ENCODE measurements around the gene SFPQ.
A peak's percentile ranks its signal among the peaks of the same experiment; 100 is the strongest.

Gene SFPQ

GRCh38 chr1:35178874-35179380, 14.0 kb downstream of the SFPQ start:
- DNase-seq (ENCODE audit: insufficient read length, low spot score) (no peak), FAIRE-seq (no peak)

DNA sequence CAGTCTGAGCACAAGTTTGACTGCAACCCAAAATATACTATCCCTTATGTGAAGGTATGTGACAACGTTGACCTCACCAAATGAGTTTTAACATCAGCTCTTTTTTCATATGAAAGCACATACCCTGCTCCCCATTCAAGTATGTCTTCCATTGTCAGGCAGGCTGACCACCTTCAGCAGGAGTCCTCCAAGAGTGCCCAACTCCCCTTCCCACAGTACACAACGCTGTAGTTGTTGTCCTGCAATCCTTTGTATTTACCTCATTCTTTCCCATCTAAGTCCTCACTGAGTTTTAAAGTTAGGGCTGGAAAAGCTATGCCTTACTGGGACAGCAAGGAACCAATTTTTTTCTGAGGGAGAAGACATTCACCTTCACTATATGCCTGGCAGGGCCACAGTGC, 14.7 kb downstream of the SFPQ start:
- TF ChIP-seq POLR2AphosphoS5 (IDR thresholded peaks at IDR 0.05; ENCODE audit: low read depth, low read length) (peak; percentile 91), POLR2A (IDR thresholded peaks at IDR 0.05; ENCODE audit: low read depth, low read length) (peak; percentile 81), PAX5 (IDR thresholded peaks at IDR 0.05; ENCODE audit: insufficient read depth, low read length, severe bottlenecking) (no peak), POU2F2 (IDR thresholded peaks at IDR 0.05; ENCODE audit: low read depth, low read length) (0 out of 2 replicates have a peak, but pooled peaks have one; percentile 43)
- DNase-seq (ENCODE audit: insufficient read length, low spot score), result no peak
- no peak for FAIRE-seq

More at GRCh38 chr1:35178874-35179380, 14.0 kb downstream of the SFPQ start:
- TF ChIP-seq POLR2AphosphoS5 (IDR thresholded peaks at IDR 0.05; ENCODE audit: low read depth, low read length), result peak; percentile 69; the same call in 1 of the 2 replicates
- no peak for TF ChIP-seq POLR2A (IDR thresholded peaks at IDR 0.05; ENCODE audit: low read depth, low read length)

- no peak for FAIRE-seq
Measured at GRCh38 chr1:35177237-35177786, 15.6 kb downstream of the SFPQ start.

GRCh38 chr1:35175602-35176001, 17.3 kb downstream of the SFPQ start:
- DNase-seq (ENCODE audit: insufficient read length, low spot score) (no peak), FAIRE-seq (no peak)
- TF ChIP-seq PAX5 (IDR thresholded peaks at IDR 0.05; ENCODE audit: insufficient read depth, low read length, severe bottlenecking) (no peak), POLR2AphosphoS5 (IDR thresholded peaks at IDR 0.05; ENCODE audit: low read depth, low read length) (no peak; the same call in 1 of the 2 replicates), POLR2A (IDR thresholded peaks at IDR 0.05; ENCODE audit: low read depth, low read length) (no peak), POU2F2 (IDR thresholded peaks at IDR 0.05; ENCODE audit: low read depth, low read length) (no peak), TAF1 (IDR thresholded peaks at IDR 0.05; ENCODE audit: low read depth, low read length) (no peak), SPI1 (IDR thresholded peaks at IDR 0.05; ENCODE audit: low read depth, low read length) (no peak)

More at GRCh38 chr1:35177237-35177786, 15.6 kb downstream of the SFPQ start:
- DNase-seq (ENCODE audit: insufficient read length, low spot score), result no peak
- TF ChIP-seq PAX5 (IDR thresholded peaks at IDR 0.05; ENCODE audit: insufficient read depth, low read length, severe bottlenecking) (no peak), POLR2AphosphoS5 (IDR thresholded peaks at IDR 0.05; ENCODE audit: low read depth, low read length) (peak; percentile 88), SPI1 (IDR thresholded peaks at IDR 0.05; ENCODE audit: low read depth, low read length) (no peak), POLR2A (IDR thresholded peaks at IDR 0.05; ENCODE audit: low read depth, low read length) (peak; percentile 73)

- no peak for FAIRE-seq
- DNase-seq (ENCODE audit: insufficient read length, low spot score), result no peak
- peak; percentile 68 for TF ChIP-seq POLR2A (IDR thresholded peaks at IDR 0.05; ENCODE audit: low read depth, low read length)
- TF ChIP-seq POLR2AphosphoS5 (IDR thresholded peaks at IDR 0.05; ENCODE audit: low read depth, low read length), result peak; percentile 82
- TF ChIP-seq SPI1 (IDR thresholded peaks at IDR 0.05; ENCODE audit: low read depth, low read length), result no peak
- TF ChIP-seq POU2F2 (IDR thresholded peaks at IDR 0.05; ENCODE audit: low read depth, low read length), result 0 out of 2 replicates have a peak, but pooled peaks have one; percentile 25
- no peak for TF ChIP-seq PAX5 (IDR thresholded peaks at IDR 0.05; ENCODE audit: insufficient read depth, low read length, severe bottlenecking)
- TF ChIP-seq TAF1 (IDR thresholded peaks at IDR 0.05; ENCODE audit: low read depth, low read length), result no peak
Measured at GRCh38 chr1:35175098-35175576, 17.8 kb downstream of the SFPQ start.

DNA sequence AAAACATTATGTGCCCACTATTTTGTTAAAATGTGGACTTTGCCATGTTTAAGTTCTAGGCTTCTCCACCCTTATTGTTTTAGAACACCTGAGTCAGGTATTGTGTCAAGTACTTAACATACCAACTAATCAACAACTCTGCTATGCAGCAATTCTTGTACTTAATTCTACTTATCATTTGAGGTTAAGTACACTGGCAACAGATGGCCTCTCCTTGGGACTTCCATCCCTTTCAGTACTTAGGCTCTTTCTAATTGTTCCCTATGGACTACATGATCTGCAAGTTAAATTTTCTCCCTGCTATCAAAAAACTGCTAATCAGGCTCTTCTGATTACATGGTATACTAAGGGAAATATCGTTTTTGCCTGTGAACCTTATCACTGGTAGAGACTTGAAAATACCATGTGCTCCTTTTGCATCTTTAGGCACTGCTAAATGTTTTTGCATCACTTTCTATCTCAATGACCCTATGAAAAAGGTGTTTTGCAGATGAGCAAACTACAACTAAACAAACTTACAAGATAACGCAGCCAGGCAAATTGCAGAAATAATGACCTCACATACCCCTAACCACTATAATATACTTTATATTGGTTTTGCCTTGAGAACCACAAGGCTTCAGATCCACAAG, 18.9 kb downstream of the SFPQ start:
- no peak for DNase-seq (ENCODE audit: insufficient read length, low spot score)
- FAIRE-seq, result no peak
- TF ChIP-seq PAX5 (IDR thresholded peaks at IDR 0.05; ENCODE audit: insufficient read depth, low read length, severe bottlenecking) (no peak), POLR2AphosphoS5 (IDR thresholded peaks at IDR 0.05; ENCODE audit: low read depth, low read length) (peak; percentile 45), POLR2A (IDR thresholded peaks at IDR 0.05; ENCODE audit: low read depth, low read length) (peak; percentile 55), TAF1 (IDR thresholded peaks at IDR 0.05; ENCODE audit: low read depth, low read length) (no peak), SPI1 (IDR thresholded peaks at IDR 0.05; ENCODE audit: low read depth, low read length) (no peak), POU2F2 (IDR thresholded peaks at IDR 0.05; ENCODE audit: low read depth, low read length) (no peak)

DNA sequence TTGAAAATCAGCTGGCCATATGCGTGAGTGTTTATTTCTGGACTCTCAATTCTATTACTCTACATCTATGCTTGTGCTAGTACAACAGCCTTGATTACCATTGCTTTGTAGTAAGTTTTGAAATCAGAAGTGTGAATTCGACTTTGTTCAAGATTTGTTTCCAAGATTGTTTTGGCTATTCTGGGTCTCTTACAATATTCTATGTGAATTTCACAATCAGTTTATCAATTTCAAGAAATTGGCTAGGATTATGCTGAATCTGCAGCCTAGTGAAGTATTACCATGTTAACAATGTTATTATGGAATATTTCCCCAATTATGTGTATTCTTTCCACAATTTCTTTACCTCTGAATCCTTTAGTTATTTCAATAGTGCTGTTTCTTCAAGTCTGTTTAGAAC, 19.5 kb downstream of the SFPQ start:
- TF ChIP-seq POLR2A (IDR thresholded peaks at IDR 0.05; ENCODE audit: low read depth, low read length) (no peak), SPI1 (IDR thresholded peaks at IDR 0.05; ENCODE audit: low read depth, low read length) (no peak), POLR2AphosphoS5 (IDR thresholded peaks at IDR 0.05; ENCODE audit: low read depth, low read length) (no peak), PAX5 (IDR thresholded peaks at IDR 0.05; ENCODE audit: insufficient read depth, low read length, severe bottlenecking) (no peak), POU2F2 (IDR thresholded peaks at IDR 0.05; ENCODE audit: low read depth, low read length) (no peak), TAF1 (IDR thresholded peaks at IDR 0.05; ENCODE audit: low read depth, low read length) (no peak)
- FAIRE-seq (no peak), DNase-seq (ENCODE audit: insufficient read length, low spot score) (no peak)

DNA sequence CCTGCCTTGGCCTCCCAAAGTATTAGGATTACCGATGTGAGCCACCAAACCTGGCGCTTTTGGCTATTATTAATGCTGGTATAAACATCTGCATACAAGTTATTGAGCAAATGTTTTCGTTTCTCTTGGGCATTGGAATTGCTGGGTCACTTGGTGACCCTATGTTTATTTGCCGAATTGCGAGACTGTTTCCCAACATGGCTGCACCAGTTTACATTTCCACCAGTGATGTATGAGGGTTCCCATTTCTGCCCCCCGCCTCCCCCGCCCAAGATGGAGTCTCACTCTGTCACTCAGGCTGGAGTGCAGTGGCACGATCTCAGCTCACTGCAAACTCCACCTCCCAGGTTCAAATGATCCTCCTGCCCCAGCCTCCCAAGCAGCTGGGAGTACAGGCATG, 20.9 kb downstream of the SFPQ start:
- TF ChIP-seq POLR2AphosphoS5 (IDR thresholded peaks at IDR 0.05; ENCODE audit: low read depth, low read length) (no peak), POLR2A (IDR thresholded peaks at IDR 0.05; ENCODE audit: low read depth, low read length) (no peak), SPI1 (IDR thresholded peaks at IDR 0.05; ENCODE audit: low read depth, low read length) (no peak), TAF1 (IDR thresholded peaks at IDR 0.05; ENCODE audit: low read depth, low read length) (no peak), POU2F2 (IDR thresholded peaks at IDR 0.05; ENCODE audit: low read depth, low read length) (no peak), PAX5 (IDR thresholded peaks at IDR 0.05; ENCODE audit: insufficient read depth, low read length, severe bottlenecking) (no peak)
- FAIRE-seq (no peak), DNase-seq (ENCODE audit: insufficient read length, low spot score) (no peak)

GRCh38 chr1:35171579-35171978, 21.4 kb downstream of the SFPQ start:
- DNase-seq (ENCODE audit: insufficient read length, low spot score), result no peak
- TF ChIP-seq TAF1 (IDR thresholded peaks at IDR 0.05; ENCODE audit: low read depth, low read length) (no peak), SPI1 (IDR thresholded peaks at IDR 0.05; ENCODE audit: low read depth, low read length) (no peak), PAX5 (IDR thresholded peaks at IDR 0.05; ENCODE audit: insufficient read depth, low read length, severe bottlenecking) (no peak), POU2F2 (IDR thresholded peaks at IDR 0.05; ENCODE audit: low read depth, low read length) (no peak)
- FAIRE-seq, result no peak

All from GM12891 (cell line).